GM13977 (cell line): ENCODE measurements around the gene ARHGEF28.

Experiments
- DNase-seq: peaks from one replicate; pipeline ENCODE4 v3.0.0; 2012; ENCODE audit warnings: low spot score
- CTCF ChIP-seq: IDR thresholded peaks from 2 replicates; pipeline ENCODE4 v1.5.1; 2012; ENCODE audit warnings: mild to moderate bottlenecking, control low read depth; ENCODE audit not compliant: insufficient read depth; ENCODE audit errors: extremely low read depth, missing control alignments
- in situ Hi-C: fragments of 300-500 bp; cut with MboI; formaldehyde crosslinking; loops from one replicate; pipeline ENCODE4 v1.12.0; 2022; ENCODE audit warnings: low sequenced_read_pairs, low pct_unique_long_range_greater_than_20kb, mixed read lengths, inconsistent platforms; ENCODE audit not compliant: unreplicated experiment

ARHGEF28 gene

GRCh38 chr5:73883646-73884045 is 257.6 kb downstream of the ARHGEF28 start:
- no peak for DNase-seq
- TF ChIP-seq CTCF = no peak
- in situ Hi-C loops = no loop called here

- no peak for DNase-seq
- in situ Hi-C loops = no loop called here
- no peak for TF ChIP-seq CTCF
These were observed 261.7 kb downstream of the ARHGEF28 start for GRCh38 chr5:73887688-73888087.

GRCh38 chr5:73890569-73890968 is 264.6 kb downstream of the ARHGEF28 start:
- no peak for TF ChIP-seq CTCF
- DNase-seq = no peak
- in situ Hi-C loops = no loop called here

- TF ChIP-seq CTCF = no peak
- in situ Hi-C loops = no loop called here
- DNase-seq = no peak
These were observed 266.2 kb downstream of the ARHGEF28 start for GRCh38 chr5:73892218-73892617.

- no peak for DNase-seq
- no peak for TF ChIP-seq CTCF
- in situ Hi-C loops = no loop called here
These were observed 266.8 kb downstream of the ARHGEF28 start for GRCh38 chr5:73892806-73893205.

- TF ChIP-seq CTCF = no peak
- in situ Hi-C loops = no loop called here
- DNase-seq = no peak
These were observed 267.8 kb downstream of the ARHGEF28 start for GRCh38 chr5:73893813-73894212.

- TF ChIP-seq CTCF = no peak
- no peak for DNase-seq
- in situ Hi-C loops = no loop called here
These were observed 268.9 kb downstream of the ARHGEF28 start for GRCh38 chr5:73894860-73895259.
